ENCODE results near the gene TMPRSS9.

DNA sequence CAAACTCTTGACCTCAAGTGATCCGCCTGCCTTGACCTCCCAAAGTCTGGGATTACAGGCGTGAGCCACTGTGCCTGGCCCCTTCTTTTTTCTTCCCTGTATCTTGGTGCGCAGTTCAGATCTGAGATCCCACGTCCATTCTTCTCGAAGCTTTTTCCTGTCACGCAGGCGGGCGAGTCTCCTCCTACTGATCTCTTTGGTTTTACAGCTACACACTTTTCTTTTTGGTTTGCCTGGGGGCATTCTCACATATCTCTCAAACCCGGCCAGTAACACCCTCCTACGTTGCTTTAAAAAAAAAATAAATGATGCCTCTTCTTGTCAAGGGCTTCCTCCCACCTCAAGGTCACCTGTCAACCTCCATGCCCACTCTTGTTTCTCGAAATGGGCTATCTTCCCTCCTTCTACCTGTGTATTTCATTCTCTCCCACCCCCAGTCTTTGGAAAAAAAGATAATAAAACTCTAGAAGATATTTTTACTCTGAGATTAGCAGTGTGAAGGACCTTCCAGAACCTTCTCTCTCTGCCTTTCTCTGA is 12.1 kb downstream of the TMPRSS9 start:
- no peak for TF ChIP-seq POLR2A (IDR thresholded peaks at IDR 0.05)
- TF ChIP-seq, protein P1, sequence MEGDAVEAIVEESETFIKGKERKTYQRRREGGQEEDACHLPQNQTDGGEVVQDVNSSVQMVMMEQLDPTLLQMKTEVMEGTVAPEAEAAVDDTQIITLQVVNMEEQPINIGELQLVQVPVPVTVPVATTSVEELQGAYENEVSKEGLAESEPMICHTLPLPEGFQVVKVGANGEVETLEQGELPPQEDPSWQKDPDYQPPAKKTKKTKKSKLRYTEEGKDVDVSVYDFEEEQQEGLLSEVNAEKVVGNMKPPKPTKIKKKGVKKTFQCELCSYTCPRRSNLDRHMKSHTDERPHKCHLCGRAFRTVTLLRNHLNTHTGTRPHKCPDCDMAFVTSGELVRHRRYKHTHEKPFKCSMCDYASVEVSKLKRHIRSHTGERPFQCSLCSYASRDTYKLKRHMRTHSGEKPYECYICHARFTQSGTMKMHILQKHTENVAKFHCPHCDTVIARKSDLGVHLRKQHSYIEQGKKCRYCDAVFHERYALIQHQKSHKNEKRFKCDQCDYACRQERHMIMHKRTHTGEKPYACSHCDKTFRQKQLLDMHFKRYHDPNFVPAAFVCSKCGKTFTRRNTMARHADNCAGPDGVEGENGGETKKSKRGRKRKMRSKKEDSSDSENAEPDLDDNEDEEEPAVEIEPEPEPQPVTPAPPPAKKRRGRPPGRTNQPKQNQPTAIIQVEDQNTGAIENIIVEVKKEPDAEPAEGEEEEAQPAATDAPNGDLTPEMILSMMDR (IDR thresholded peaks at IDR 0.05): no peak
